ENCODE measurements around the gene SRA1. TPM values are rescaled to one million over a fixed set of nuclear protein-coding genes. Genes with fewer than 3 reads are reported as not detected.

Gene SRA1
- 32.8 and 38.1 TPM in 2 replicates for total RNA-seq (2016; rRNA removed; fragmentation: Illumina TruSeq; extraction: Trizol)
- 39.0 and 47.9 TPM in 2 replicates for total RNA-seq (2016; cell fraction: cytosol; rRNA removed; fragmentation: Illumina TruSeq; extraction: Trizol; ENCODE audit: low read depth)
- 31.9 and 32.7 TPM in 2 replicates for total RNA-seq (2016; cell fraction: insoluble cytoplasmic fraction; rRNA removed; fragmentation: Illumina TruSeq; extraction: Trizol)
- 39.6 and 41.8 TPM in 2 replicates for total RNA-seq (2016; cell fraction: membrane; rRNA removed; fragmentation: Illumina TruSeq; extraction: Trizol)
- 15.1 and 15.3 TPM in 2 replicates for total RNA-seq (2016; cell fraction: nucleus; rRNA removed; fragmentation: Illumina TruSeq; extraction: Trizol)
- polyA plus RNA-seq (2011; rRNA removed), result 14.2 and 15.6 TPM in 2 replicates
- 16.8 and 19.0 TPM in 2 replicates for polyA plus RNA-seq (2011; cell fraction: cytosol; rRNA removed)
- 9.8 and 10.4 TPM in 2 replicates for polyA plus RNA-seq (2011; cell fraction: nucleus; rRNA removed)
- 11.6 and 17.9 TPM in 2 replicates for polyA plus RNA-seq (2012)
- 62.2 and 65.0 TPM in 2 replicates for polyA plus RNA-seq (2016; cell fraction: cytosol; fragmentation: Illumina TruSeq; extraction: Trizol; ENCODE audit: low read depth)
- 33.8 and 43.4 TPM in 2 replicates for polyA plus RNA-seq (2016; cell fraction: insoluble cytoplasmic fraction; fragmentation: Illumina TruSeq; extraction: Trizol; ENCODE audit: low read depth)
- polyA plus RNA-seq (2016; cell fraction: membrane; fragmentation: Illumina TruSeq; extraction: Trizol; ENCODE audit: low read depth), result 38.5 and 50.1 TPM in 2 replicates
- 26.2 and 27.3 TPM in 2 replicates for polyA plus RNA-seq (2016; cell fraction: nucleus; fragmentation: Illumina TruSeq; extraction: Trizol; ENCODE audit: insufficient read depth, low read depth)
- polyA minus RNA-seq (2011; rRNA and poly(A)+ RNA removed; ENCODE audit: low replicate concordance), result 8.3 and 20.3 TPM in 2 replicates
- polyA minus RNA-seq (2011; cell fraction: cytosol; rRNA and poly(A)+ RNA removed), result 8.6 and 9.0 TPM in 2 replicates
- polyA minus RNA-seq (2011; cell fraction: nucleus; rRNA and poly(A)+ RNA removed), result 10.8 and 11.3 TPM in 2 replicates
- percentile 83 among the genes with signal in this experiment for Bru-seq, nascent RNA
- percentile 74 among the genes with signal in this experiment for BruChase-seq, experiment 1, labeled RNA remaining after a 6-hour chase
- BruChase-seq, experiment 2, labeled RNA remaining after a 2-hour chase, result percentile 76 among the genes with signal in this experiment
- long read RNA-seq, experiment 1, transcript SRA1-201 (5 exons, 2,107 nt), result major isoform, 97 of 129 reads
- long read RNA-seq, experiment 1, transcript SRA1-205 (4 exons, 1,466 nt), result minor isoform, 22 of 129 reads
- long read RNA-seq, experiment 1, partial matches to known transcripts, result 2 of 129 reads
- long read RNA-seq, experiment 1, other reads (novel, unspliced or antisense), result 4 of 129 reads
- long read RNA-seq, experiment 2, transcript SRA1-201 (5 exons, 2,107 nt), result minor isoform, 57 of 134 reads
- long read RNA-seq, experiment 2, transcript SRA1-205 (4 exons, 1,466 nt), result major isoform, 60 of 134 reads
- long read RNA-seq, experiment 2, partial matches to known transcripts, result 11 of 134 reads
- long read RNA-seq, experiment 2, other reads (novel, unspliced or antisense), result 4 of 134 reads

GRCh38 chr5:140557136-140557805 lies at the start of gene SRA1:
Gene SRA1, minus strand, starts transcription at chr5:140557473. Its CDS starts 21 bp downstream, at chr5:140557452.
- Histone ChIP-seq H4K20me1 (ENCODE audit: insufficient read depth, low read length) (no peaks in the 10 kb centered on the region; the same call in 1 of the 2 replicates), H3K4me1 (ENCODE audit: insufficient read depth, low read length) (peaks cover 37% of the 10 kb centered on the region), H2AFZ (ENCODE audit: low read length) (no peak within 1 kb of the TSS), H3K4me2 (ENCODE audit: low read depth, low read length) (peak within 1 kb of the TSS; percentile 97), H3K9me3 (ENCODE audit: low read length) (no peaks in the 10 kb centered on the region), H3K79me2 (ENCODE audit: insufficient read depth, low read length) (peaks cover 36% of the 10 kb centered on the region), H3K27me3 (ENCODE audit: control insufficient read depth in 1 of 2, insufficient read depth in 2 of 2, low read length in 2 of 2) (no peaks in the 10 kb centered on the region), H3K4me3 (replicated peaks in 1 of 3; ENCODE audit: insufficient read depth in 1 of 3, low read depth in 2 of 3, low read length in 3 of 3) (peak within 1 kb of the TSS; percentile 80 to 96 (median 84)), H3K27ac (ENCODE audit: extremely low read length, insufficient read depth, low read length) (peak within 1 kb of the TSS; percentile 55), H3K9ac (ENCODE audit: insufficient read depth, low read depth, low read length) (peak within 1 kb of the TSS; percentile 85), H3K36me3 (replicated peaks in 1 of 2; ENCODE audit: control insufficient read depth in 1 of 2, insufficient read depth in 2 of 2, low read length in 2 of 2) (peaks cover 0 to 4% of the 10 kb centered on the region in 2 experiments; a peak in 2 of 5 replicates)
- peak; percentile 68 for FAIRE-seq
- peak; percentile 85 for DNase-seq (ENCODE audit: low spot score)
- POLR2A ChIA-PET, result interaction anchor here (0.9 to 3.3 kb wide), 16 partner anchors 9 to 168 kb away, joined by 3 to 70 read pairs (median 7); partner anchors contain the start of genes CD14, EIF4EBP3, HARS1 and HARS2
- 0% methylated on average over 2 of the region's 46 CpGs for WGBS (ENCODE audit: low lambda C conversion rate)
- CTCF ChIA-PET (ENCODE audit: low intra/inter-chr PET ratio, low total read pairs), result no interaction called here
- ATAC-seq, result peak; percentile 95
- in situ Hi-C loops (cut with HindIII; ENCODE audit: extremely low pct_ligation_motif_present, low pct_unique_long_range_greater_than_20kb), result no loop called here
- no TSS peak for BruUV-seq (replicated peaks)
- intact Hi-C loops (cut with micrococcal nuclease; ENCODE audit: unreplicated experiment), result loop anchor here (5.0 kb wide), 1 partner anchor 160 kb away; no protein-coding TSS in a partner anchor
- TF ChIP-seq ZNF335 (CRISPR knock-in tag; IDR thresholded peaks at IDR 0.05) (0 out of 2 replicates have a peak, but pooled peaks have one; percentile 25), ETV5 (CRISPR knock-in tag; IDR thresholded peaks at IDR 0.05; ENCODE audit: borderline replicate concordance) (peak; percentile 96), PBX2 (CRISPR knock-in tag; IDR thresholded peaks at IDR 0.05) (no peak), NR1H2 (CRISPR knock-in tag; IDR thresholded peaks at IDR 0.05; ENCODE audit: borderline replicate concordance, low read depth) (no peak), ZNF235 (CRISPR knock-in tag; IDR thresholded peaks at IDR 0.05; ENCODE audit: borderline replicate concordance) (no peak), MIER2 (CRISPR knock-in tag; IDR thresholded peaks at IDR 0.05) (peak; percentile 54; the same call in 1 of the 2 replicates), ZNF660 (CRISPR knock-in tag; IDR thresholded peaks at IDR 0.05; ENCODE audit: borderline replicate concordance, low read depth) (no peak), ZNF224 (CRISPR knock-in tag; IDR thresholded peaks at IDR 0.05) (peak; percentile 31; the same call in 1 of the 2 replicates), NBN (conservative IDR thresholded peaks at IDR 0.05) (no peak), ATF6 (CRISPR knock-in tag; conservative IDR thresholded peaks at IDR 0.05) (0 out of 2 replicates have a peak, but pooled peaks have one; percentile 57), KDM4B (CRISPR knock-in tag; IDR thresholded peaks at IDR 0.05) (peak; percentile 92), SMAD1 (CRISPR knock-in tag; IDR thresholded peaks at IDR 0.05; ENCODE audit: borderline replicate concordance, low read depth) (0 out of 2 replicates have a peak, but pooled peaks have one; percentile 56), ZNF749 (CRISPR knock-in tag; IDR thresholded peaks at IDR 0.05; ENCODE audit: borderline replicate concordance) (no peak; the same call in 1 of the 2 replicates), ZNF569 (CRISPR knock-in tag; IDR thresholded peaks at IDR 0.05; ENCODE audit: borderline replicate concordance) (no peak), ZKSCAN5 (CRISPR knock-in tag; IDR thresholded peaks at IDR 0.05) (no peak)

Measured in HepG2 (cell line).